SK-N-SH (cell line): ENCODE results near the gene DOCK3. TPM values are rescaled to one million over a fixed set of nuclear protein-coding genes. Genes with fewer than 3 reads are reported as not detected.
A peak's percentile ranks its signal among the peaks of the same experiment; 100 is the strongest.

Source experiments
- CTCF ChIP-seq: fragments of 200-600 bp; sonication (generic); IDR thresholded peaks from 2 replicates; pipeline ENCODE4 v1.6.1; 2017; ENCODE audit warnings: antibody characterized with exemption, mild to moderate bottlenecking, moderate library complexity
- ELF1 ChIP-seq: IDR thresholded peaks from 2 replicates; pipeline ENCODE4 v1.4.0; 2012
- FOSL2 ChIP-seq: IDR thresholded peaks from 2 replicates; pipeline ENCODE4 v1.4.0; 2012; ENCODE audit warnings: low read depth, mild to moderate bottlenecking, moderate library complexity, borderline replicate concordance
- FOXJ3 ChIP-seq: sonication (generic); formaldehyde crosslinking; IDR thresholded peaks from 2 replicates; pipeline ENCODE4 v1.5.1; 2020; ENCODE audit warnings: mild to moderate bottlenecking, missing genetic modification reagents
- GABPA ChIP-seq: IDR thresholded peaks from 2 replicates; pipeline ENCODE4 v1.4.0; 2012; ENCODE audit warnings: low read depth, mild to moderate bottlenecking
- GATA2 ChIP-seq: sonication (generic); formaldehyde crosslinking; IDR thresholded peaks from 2 replicates; pipeline ENCODE4 v1.5.0; 2020; ENCODE audit warnings: mild to moderate bottlenecking, missing genetic modification reagents
- IRF3 ChIP-seq: fragments of 150-350 bp; IDR thresholded peaks from 2 replicates; pipeline ENCODE4 v1.6.1; 2016; ENCODE audit warnings: mild to moderate bottlenecking, low read depth, low read length
- MAX ChIP-seq: IDR thresholded peaks from 2 replicates; pipeline ENCODE4 v1.4.0; 2012; ENCODE audit warnings: low read depth
- MXI1 ChIP-seq: IDR thresholded peaks from 2 replicates; pipeline ENCODE4 v1.6.1; 2012; ENCODE audit warnings: mild to moderate bottlenecking, low read depth, low read length, improper control_type of control experiment
- NFIC ChIP-seq: IDR thresholded peaks from 2 replicates; pipeline ENCODE4 v1.4.0; 2012; ENCODE audit warnings: borderline replicate concordance
- POLR2AphosphoS5 ChIP-seq: IDR thresholded peaks from 2 replicates; pipeline ENCODE4 v1.6.1; 2012; ENCODE audit warnings: low read depth, low read length
- RAD21 ChIP-seq: IDR thresholded peaks from 2 replicates; pipeline ENCODE4 v1.6.1; 2012; ENCODE audit warnings: mild to moderate bottlenecking, low read length
- RFX5 ChIP-seq: IDR thresholded peaks from 2 replicates; pipeline ENCODE4 v1.6.1; 2012; ENCODE audit warnings: mild to moderate bottlenecking, improper control_type of control experiment, low read length
- RXRA ChIP-seq: IDR thresholded peaks from 2 replicates; pipeline ENCODE4 v1.4.0; 2012; ENCODE audit warnings: low read depth, mild to moderate bottlenecking, borderline replicate concordance
- SMC3 ChIP-seq: IDR thresholded peaks from 2 replicates; pipeline ENCODE4 v1.6.1; 2012; ENCODE audit warnings: low read depth, low read length, improper control_type of control experiment
- TAF1 ChIP-seq: IDR thresholded peaks from 2 replicates; pipeline ENCODE4 v1.6.1; 2012; ENCODE audit warnings: low read depth, mild to moderate bottlenecking, low read length, moderate library complexity, borderline replicate concordance
- TCF12 ChIP-seq: IDR thresholded peaks from 2 replicates; pipeline ENCODE4 v1.4.0; 2012
- USF1 ChIP-seq: IDR thresholded peaks from 2 replicates; pipeline ENCODE4 v1.4.0; 2012; ENCODE audit warnings: low read depth, borderline replicate concordance
- YY1 ChIP-seq: IDR thresholded peaks from 2 replicates; pipeline ENCODE4 v1.4.0; 2012; ENCODE audit warnings: low read depth, mild to moderate bottlenecking
- ZBTB33 ChIP-seq: IDR thresholded peaks from 2 replicates; pipeline ENCODE4 v1.4.0; 2012; ENCODE audit warnings: low read depth, borderline replicate concordance
- polyA plus RNA-seq, 3 experiments: library from polyadenylated mRNA; depleted of rRNA; stranded (reverse); fragments of >200 nt; gene quantifications; 2 replicates each; pipeline ENCODE4 v1.2.3, GENCODE V29; 2012

Gene DOCK3
- polyA plus RNA-seq, 1 of the 3 experiments (the other 2 are of a cell fraction), result 0.05 TPM

- TF ChIP-seq FOXJ3 (no peak), USF1 (peak; percentile 97), NFIC (no peak; the same call in 1 of the 2 replicates), GATA2 (no peak), IRF3 (no peak), ELF1 (no peak), MXI1 (peak; percentile 78; the same call in 1 of the 2 replicates), RAD21 (peak; percentile 54), POLR2AphosphoS5 (no peak; the same call in 1 of the 2 replicates), CTCF (no peak; the same call in 1 of the 2 replicates), MAX (peak; percentile 91), SMC3 (peak; percentile 52), ZBTB33 (no peak), RXRA (no peak), GABPA (peak; percentile 32; the same call in 1 of the 2 replicates), RFX5 (peak; percentile 52; the same call in 1 of the 2 replicates), TCF12 (peak; percentile 42; the same call in 1 of the 2 replicates), YY1 (peak; percentile 87), FOSL2 (no peak), TAF1 (peak; percentile 75; the same call in 1 of the 2 replicates)
- TF ChIP-seq, all 33 proteins: peak for 16
These were observed 716.4 kb downstream of the DOCK3 start, which contains the start of gene RBM15B (continued) for GRCh38 chr3:51391075-51391565.
